Measurements from ENCODE around the gene ARHGAP40. TPM values are rescaled to one million over a fixed set of nuclear protein-coding genes. Genes with fewer than 3 reads are reported as not detected.

The ARHGAP40 gene
- total and polyA plus RNA-seq, 2 donors (not counting 3 experiments of a cell fraction or from before 2014, with no cell fraction given): 0.18 to 0.20 TPM

- dilution Hi-C loops (cut with MboI; ENCODE audit: extremely low pct_ligation_motif_present, low sequenced_read_pairs): no loop called here
- ChIA-PET POLR2A (no interaction called here), CTCF (interaction anchor here (3.0 kb wide), 1 partner anchor 10 kb away, joined by 12 read pairs; no protein-coding TSS in a partner anchor)
- Histone ChIP-seq H3K9me1 (replicated peaks; ENCODE audit: control insufficient read depth, extremely low read depth, insufficient read depth, low read length) (no peaks in the 10 kb centered on the region), H4K20me1 (replicated peaks; ENCODE audit: control insufficient read depth, extremely low read depth, insufficient read depth, low read length) (no peaks in the 10 kb centered on the region), H3K27ac (ENCODE audit: insufficient read depth, low read depth, low read length) (no peak overlapping the region), H2AFZ (ENCODE audit: low read depth, low read length) (no peak overlapping the region), H3K4me2 (ENCODE audit: insufficient read depth, low read length) (no peak overlapping the region), H3K4me3 (replicated peaks in 1 of 3; ENCODE audit: insufficient read depth in 1 of 3, low read depth in 1 of 3, low read length in 3 of 3) (no peak overlapping the region), H3K9ac (replicated peaks; ENCODE audit: extremely low read depth, insufficient read depth, low read length) (no peak overlapping the region), H3K9me3 (replicated peaks; ENCODE audit: control insufficient read depth, insufficient read depth, low read length) (no peaks in the 10 kb centered on the region), H3K27me3 (ENCODE audit: control insufficient read depth in 2 of 2, insufficient read depth in 2 of 2, low read length in 2 of 2) (peaks cover 12 to 15% of the 10 kb centered on the region in 2 experiments), H3K4me1 (ENCODE audit: control insufficient read depth, extremely low read depth, insufficient read depth, low read length) (no peaks in the 10 kb centered on the region), H3K36me3 (ENCODE audit: control insufficient read depth in 2 of 2, extremely low read depth in 1 of 2, insufficient read depth in 2 of 2, low read length in 2 of 2) (no peaks in the 10 kb centered on the region), H3K79me2 (ENCODE audit: control insufficient read depth, insufficient read depth, low read length) (no peaks in the 10 kb centered on the region)
- no peak for FAIRE-seq
- intact Hi-C loops (cut with micrococcal nuclease): no loop called here
- DNase-seq (ENCODE audit: low read depth, low spot score): no peak
- TF ChIP-seq MAX (IDR thresholded peaks at IDR 0.05; ENCODE audit: insufficient read depth, insufficient read length): no peak
- no peak for TF ChIP-seq FOS (IDR thresholded peaks at IDR 0.05; ENCODE audit: borderline replicate concordance, insufficient read depth, low read length)
- no peak for TF ChIP-seq MYC (IDR thresholded peaks at IDR 0.05; ENCODE audit: low read depth, low read length)
- BruUV-seq (replicated peaks): no TSS peak
Observed at GRCh38 chr20:38624084-38624483, 22.5 kb downstream of the ARHGAP40 start.

GRCh38 chr20:38625896-38626295 is 24.3 kb downstream of the ARHGAP40 start:
- dilution Hi-C loops (cut with MboI; ENCODE audit: extremely low pct_ligation_motif_present, low sequenced_read_pairs): no loop called here
- POLR2A ChIA-PET: no interaction called here

More at GRCh38 chr20:38625896-38626295, 24.3 kb downstream of the ARHGAP40 start:
- no peak overlapping the region for H3K9ac ChIP-seq (replicated peaks; ENCODE audit: extremely low read depth, insufficient read depth, low read length)
- H3K9me3 ChIP-seq (replicated peaks; ENCODE audit: control insufficient read depth, insufficient read depth, low read length): no peaks in the 10 kb centered on the region
- no peaks in the 10 kb centered on the region for H4K20me1 ChIP-seq (replicated peaks; ENCODE audit: control insufficient read depth, extremely low read depth, insufficient read depth, low read length)
- H3K27ac ChIP-seq (ENCODE audit: insufficient read depth, low read depth, low read length): no peak overlapping the region
- no peak overlapping the region for H3K4me2 ChIP-seq (ENCODE audit: insufficient read depth, low read length)
- H3K9me1 ChIP-seq (replicated peaks; ENCODE audit: control insufficient read depth, extremely low read depth, insufficient read depth, low read length): no peaks in the 10 kb centered on the region
- H3K79me2 ChIP-seq (ENCODE audit: control insufficient read depth, insufficient read depth, low read length): no peaks in the 10 kb centered on the region
- intact Hi-C loops (cut with micrococcal nuclease): no loop called here
- DNase-seq (ENCODE audit: low read depth, low spot score): no peak
- no peak for FAIRE-seq
- H3K36me3 ChIP-seq (ENCODE audit: control insufficient read depth in 2 of 2, extremely low read depth in 1 of 2, insufficient read depth in 2 of 2, low read length in 2 of 2): no peaks in the 10 kb centered on the region
- TF ChIP-seq EZH2 (IDR thresholded peaks at IDR 0.05; ENCODE audit: borderline replicate concordance, low read depth, low read length, severe bottlenecking): no peak
- H3K27me3 ChIP-seq (ENCODE audit: control insufficient read depth in 2 of 2, insufficient read depth in 2 of 2, low read length in 2 of 2): peaks cover 5 to 8% of the 10 kb centered on the region in 2 experiments
- BruUV-seq (replicated peaks): no TSS peak
- no peak overlapping the region for H3K4me3 ChIP-seq (replicated peaks in 1 of 3; ENCODE audit: insufficient read depth in 1 of 3, low read depth in 1 of 3, low read length in 3 of 3)
- no peak overlapping the region for H2AFZ ChIP-seq (ENCODE audit: low read depth, low read length)
- no peaks in the 10 kb centered on the region for H3K4me1 ChIP-seq (ENCODE audit: control insufficient read depth, extremely low read depth, insufficient read depth, low read length)
- CTCF ChIA-PET: no interaction called here

All from endothelial cell of umbilical vein (primary cell).